ENCODE data around the gene MDFIC2. TPM values are rescaled to one million over a fixed set of nuclear protein-coding genes. Genes with fewer than 3 reads are reported as not detected.
A peak's percentile ranks its signal among the peaks of the same experiment; 100 is the strongest.
"Not testable (repeated sequence)": the region's sequence is repeated elsewhere in the genome, so short reads cannot be mapped to it uniquely, and the experiment has no call there.

The MDFIC2 gene
- total RNA-seq, 1 experiment from 2014 or later: not detected

GRCh38 chr3:70264122-70264780 is 48.2 kb downstream of the MDFIC2 start:
- DNase-seq (ENCODE audit: extremely low read depth, low read depth): peak; percentile 1

GRCh38 chr3:70261283-70261682 is 51.2 kb downstream of the MDFIC2 start:
- DNase-seq (ENCODE audit: extremely low read depth, low read depth): no peak

DNA sequence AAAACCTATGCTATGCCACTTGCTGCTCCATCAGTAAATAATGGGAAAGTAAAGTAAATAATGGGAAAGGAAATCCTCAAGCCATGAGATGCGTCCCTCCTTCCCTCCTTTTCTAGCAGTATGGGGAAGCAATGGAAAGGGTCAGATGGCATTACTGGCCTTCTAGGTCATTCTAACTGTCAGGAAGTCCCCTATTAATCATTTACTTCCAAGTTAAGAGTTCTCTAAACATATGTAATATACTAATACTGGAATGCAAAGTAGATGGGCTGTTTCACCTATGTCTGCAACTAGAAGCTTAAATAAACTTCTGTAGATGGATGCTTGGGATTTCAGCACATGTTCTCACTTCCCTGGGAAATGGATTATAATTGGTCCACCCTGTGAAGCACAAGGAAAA is 55.9 kb downstream of the MDFIC2 start:
- DNase-seq (ENCODE audit: extremely low read depth, low read depth): no peak

DNA sequence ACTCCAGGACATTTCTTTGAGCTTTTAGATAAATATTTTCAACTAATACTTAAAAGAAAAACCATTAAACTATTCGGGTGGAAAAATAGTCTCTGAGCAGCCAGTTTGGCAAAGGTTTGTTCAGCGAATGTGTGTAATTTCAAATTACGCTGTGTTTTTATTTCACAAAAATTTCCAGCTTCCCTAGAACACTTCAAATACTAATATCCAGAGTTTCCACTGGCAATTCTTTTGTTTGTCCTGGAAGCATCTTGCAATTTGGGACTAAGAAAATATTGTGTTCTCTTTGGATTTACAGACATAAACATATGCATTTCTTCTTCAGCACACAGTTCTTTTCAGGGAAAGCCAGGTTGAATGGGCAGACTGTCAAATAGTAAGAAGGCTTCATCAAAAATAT is 61.9 kb downstream of the MDFIC2 start:
- no peak for DNase-seq (ENCODE audit: extremely low read depth, low read depth)

- DNase-seq (ENCODE audit: extremely low read depth, low read depth): no peak
Observed at GRCh38 chr3:70249509-70250160, 62.8 kb downstream of the MDFIC2 start.

GRCh38 chr3:70248856-70249255 is 63.6 kb downstream of the MDFIC2 start:
- no peak for DNase-seq (ENCODE audit: extremely low read depth, low read depth)

GRCh38 chr3:70247955-70248354 is 64.5 kb downstream of the MDFIC2 start:
- no peak for DNase-seq (ENCODE audit: extremely low read depth, low read depth)

DNA sequence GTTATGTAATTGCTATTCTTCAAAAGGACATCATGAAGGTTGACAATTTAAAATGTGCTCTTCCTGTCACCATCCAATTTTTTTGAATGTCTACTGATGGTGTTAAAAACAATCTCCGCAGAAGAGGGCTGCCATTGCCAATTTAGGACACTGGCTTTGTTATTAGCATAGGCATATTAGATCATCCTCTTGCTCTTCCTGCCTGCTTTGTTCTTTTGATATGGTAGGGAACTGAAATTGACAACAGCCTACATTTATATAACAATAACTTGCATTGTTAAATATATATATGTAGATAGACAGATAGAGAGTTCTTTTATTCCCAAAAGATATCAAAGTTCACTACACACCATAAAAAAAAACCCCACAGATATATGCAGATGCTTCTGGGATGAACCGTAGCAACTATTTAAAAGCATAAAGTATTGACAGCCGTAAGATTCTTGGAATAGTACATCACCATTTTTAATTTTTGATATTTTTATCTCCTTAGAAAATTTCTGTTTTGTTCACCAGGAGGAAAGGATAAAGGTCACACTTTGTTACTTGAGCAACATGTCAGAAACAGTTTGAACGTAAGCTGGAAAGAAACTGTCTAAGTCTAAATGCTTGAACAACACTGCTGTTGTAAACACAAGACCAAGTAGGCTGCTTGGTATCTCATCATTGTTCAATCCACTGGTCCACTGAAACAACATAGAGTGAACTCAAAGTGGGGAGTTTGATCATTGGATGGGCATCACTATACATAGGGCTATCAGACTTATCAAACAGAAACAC is 66.5 kb downstream of the MDFIC2 start:
- DNase-seq (ENCODE audit: extremely low read depth, low read depth): no peak

- DNase-seq (ENCODE audit: extremely low read depth, low read depth): no peak
Observed at GRCh38 chr3:70244422-70244821, 68.0 kb downstream of the MDFIC2 start.

DNA sequence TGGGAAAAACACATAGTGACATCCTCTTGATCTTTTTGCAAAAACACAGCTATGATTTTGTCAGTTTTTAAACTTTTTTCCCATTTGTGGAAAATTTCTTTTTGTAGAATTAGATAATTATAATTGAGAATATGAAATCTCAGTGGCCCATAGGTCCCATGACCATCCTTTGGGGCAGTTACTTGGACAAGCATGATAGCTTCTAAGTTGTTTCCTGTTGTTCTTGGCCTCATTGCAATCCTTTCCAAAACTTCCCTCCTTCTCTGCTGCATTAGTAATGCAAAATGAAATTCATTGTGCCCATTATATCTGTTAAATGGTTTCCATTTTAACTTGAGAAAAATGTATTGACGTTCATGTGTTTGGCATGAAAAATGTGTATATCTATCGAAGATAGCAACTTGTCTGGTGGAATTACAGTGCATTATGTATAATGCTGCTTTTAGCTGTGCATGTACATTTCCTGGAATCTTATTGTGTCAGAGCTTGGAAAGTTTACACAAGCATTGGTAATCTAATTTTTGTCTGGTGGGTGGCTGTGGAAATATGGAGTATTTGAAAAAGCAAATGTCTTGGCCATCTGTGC is 70.0 kb downstream of the MDFIC2 start:
- DNase-seq (ENCODE audit: extremely low read depth, low read depth): no peak

DNA sequence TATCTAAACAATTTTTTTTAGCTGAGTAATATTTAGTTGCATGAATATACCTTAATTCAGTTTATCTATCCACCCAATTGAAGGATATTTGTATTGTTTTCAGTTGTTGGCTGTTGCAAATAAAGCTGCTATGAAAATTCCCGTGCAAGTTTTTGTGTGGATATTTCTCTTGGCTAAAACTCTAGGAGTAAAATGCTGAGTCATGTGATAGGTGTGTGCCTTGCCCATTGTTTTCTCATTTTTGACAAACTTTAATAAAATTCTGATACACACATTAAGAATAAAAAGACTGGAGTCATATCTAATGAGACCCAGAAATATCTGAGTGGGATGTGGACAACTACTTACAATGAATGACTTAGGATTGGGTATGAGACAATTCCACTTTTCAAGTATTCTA is 78.6 kb downstream of the MDFIC2 start:
- no peak for DNase-seq (ENCODE audit: extremely low read depth, low read depth)

DNA sequence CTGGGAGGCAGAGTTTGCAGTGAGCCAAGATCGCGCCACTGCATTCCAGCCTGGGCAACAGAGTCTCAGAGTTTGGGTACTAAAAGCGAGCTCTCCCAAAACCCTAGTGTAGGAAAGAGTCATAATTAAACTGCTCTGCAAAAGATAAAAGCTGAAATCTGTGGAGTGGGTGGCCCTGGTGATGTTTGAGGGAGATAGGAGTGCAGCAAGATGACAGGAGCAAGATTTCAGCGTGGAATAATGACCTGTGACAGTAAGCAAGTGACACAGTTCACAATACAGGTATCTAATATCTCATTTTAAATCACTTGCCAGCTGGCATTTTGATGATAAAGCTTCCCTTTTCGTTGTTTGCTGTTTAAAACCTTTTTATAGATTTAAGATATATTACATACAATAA is 79.3 kb downstream of the MDFIC2 start:
- no peak for DNase-seq (ENCODE audit: extremely low read depth, low read depth)

DNA sequence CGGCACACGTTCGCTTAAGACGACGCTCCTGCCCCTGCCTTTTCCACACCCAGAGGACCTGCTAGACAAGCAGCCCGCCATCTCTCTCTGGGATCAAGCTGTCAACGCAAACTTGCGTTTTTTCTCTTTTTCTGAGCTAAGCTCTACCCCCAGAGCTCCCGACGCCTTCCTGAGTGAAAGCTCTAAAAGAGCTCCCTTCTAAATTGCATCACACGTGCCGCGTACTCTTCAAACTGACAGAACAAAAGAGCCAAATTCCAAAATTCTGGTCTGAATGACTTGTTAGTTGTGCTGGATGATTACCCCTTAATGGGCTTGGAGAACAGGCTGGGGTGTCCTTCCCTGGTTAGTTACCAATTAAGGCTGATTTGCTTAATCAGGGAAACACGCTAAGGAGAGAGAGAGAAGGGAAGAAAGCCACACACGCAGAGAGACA is 81.2 kb downstream of the MDFIC2 start:
- no peak for DNase-seq (ENCODE audit: extremely low read depth, low read depth)

DNA sequence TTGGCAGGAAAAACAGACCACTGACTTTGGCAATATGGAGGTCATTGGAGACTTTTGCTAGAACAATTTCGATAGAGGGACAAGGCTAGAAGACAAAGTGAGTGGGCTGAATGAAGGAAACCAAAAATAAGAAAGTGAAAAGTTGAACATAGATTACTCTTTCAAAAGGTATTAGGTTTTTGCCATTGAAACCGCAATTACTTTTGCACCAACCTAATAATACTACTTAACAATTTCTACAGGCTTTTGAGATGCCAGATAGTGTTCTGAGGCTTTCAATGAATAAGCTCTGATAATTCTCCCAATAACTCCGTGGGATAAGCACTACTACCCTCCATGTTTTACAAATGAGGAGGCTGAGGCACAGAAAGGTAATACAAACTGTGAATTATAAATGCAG is 85.0 kb downstream of the MDFIC2 start:
- DNase-seq (ENCODE audit: extremely low read depth, low read depth): no peak

GRCh38 chr3:70225146-70225545 is 87.3 kb downstream of the MDFIC2 start:
- no peak for DNase-seq (ENCODE audit: extremely low read depth, low read depth)

DNA sequence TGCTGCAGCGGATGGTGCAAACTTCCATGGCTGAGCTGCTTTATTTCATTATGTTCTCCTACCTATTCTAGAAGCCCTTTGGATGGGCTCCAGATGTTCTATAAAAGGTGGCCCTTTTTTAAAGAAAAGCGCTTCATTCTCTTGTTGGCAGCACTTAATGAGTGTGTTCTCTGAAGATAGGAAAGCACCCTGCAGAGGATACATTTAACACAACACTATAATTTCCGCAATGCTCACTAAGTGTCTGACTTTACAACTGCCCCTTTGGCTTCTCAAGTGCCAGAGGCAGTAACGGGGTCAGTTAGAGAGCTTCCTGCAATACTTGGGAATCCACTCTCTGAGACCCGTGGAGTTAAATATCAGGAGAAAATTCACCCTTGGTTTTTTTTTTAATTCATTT is 88.1 kb downstream of the MDFIC2 start:
- DNase-seq (ENCODE audit: extremely low read depth, low read depth): no peak

DNA sequence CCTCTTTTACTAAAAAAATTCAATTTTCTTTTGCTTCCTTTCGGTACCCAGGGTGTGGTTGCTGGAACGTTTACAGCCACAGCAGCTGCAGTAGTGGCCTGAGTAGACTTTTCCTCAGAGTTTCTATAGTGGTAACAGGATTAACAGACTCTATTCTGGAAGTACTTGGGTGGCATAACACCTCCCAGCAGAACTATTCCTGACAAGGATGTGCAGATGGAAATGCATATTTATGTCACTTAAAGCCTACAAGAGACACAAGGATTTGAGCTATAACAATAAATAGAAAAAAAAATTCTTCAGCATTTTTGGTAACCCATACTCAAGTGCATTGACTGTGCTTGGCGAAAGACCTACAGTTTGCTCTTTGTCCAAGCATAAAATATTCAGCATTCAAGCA is 94.0 kb downstream of the MDFIC2 start:
- no peak for DNase-seq (ENCODE audit: extremely low read depth, low read depth)

- DNase-seq (ENCODE audit: extremely low read depth, low read depth): not testable (repeated sequence)
Observed at GRCh38 chr3:70211274-70211673, 101.2 kb downstream of the MDFIC2 start.

DNA sequence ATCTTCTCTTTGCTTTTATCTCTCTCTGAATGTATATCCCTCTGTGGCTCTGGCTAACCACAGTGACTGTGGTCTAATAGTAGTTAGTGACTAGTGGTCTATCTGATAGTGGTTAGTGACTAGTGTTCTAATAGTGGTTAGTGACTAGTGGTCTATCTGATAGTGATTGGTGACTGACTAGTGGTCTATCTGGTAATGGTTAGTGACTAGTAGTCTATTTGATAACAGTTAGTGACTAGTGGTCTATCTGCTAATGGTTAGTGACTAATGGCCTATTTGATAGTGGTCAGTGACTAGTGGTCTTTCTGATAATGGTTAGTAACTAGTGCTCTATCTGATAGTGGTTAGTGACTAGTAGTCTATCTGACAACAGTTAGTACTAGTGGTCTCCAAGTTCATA is 110.5 kb downstream of the MDFIC2 start:
- no peak for DNase-seq (ENCODE audit: extremely low read depth, low read depth)

DNA sequence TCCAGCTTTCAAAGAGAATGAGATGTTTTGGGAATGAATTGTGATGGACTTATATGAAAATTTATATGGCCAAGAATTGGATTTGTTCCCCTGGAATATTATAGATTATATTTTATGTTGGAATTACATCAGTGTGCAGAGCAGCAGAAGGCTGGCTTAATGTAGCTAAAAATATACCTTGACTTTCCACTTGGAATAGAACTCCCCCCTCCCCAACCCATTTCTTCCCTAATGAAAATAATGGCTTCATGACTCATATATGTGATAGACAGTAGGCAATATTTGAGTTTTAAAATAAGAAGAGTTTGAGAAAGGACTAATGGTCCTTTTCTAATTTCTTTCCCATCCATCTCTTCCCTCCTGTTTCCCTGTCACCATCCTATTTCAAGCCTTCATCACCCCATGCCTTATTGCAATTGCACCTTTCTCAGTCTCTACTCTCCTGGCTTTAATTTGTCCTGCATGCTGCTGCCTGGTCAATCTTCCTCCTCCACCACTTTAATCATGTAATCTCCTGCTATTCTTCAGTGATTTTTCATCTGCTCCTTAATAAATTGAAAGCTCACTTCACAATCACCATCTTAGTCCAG is 122.5 kb downstream of the MDFIC2 start:
- DNase-seq (ENCODE audit: extremely low read depth, low read depth): no peak

GRCh38 chr3:70186221-70186620 is 126.2 kb downstream of the MDFIC2 start:
- no peak for DNase-seq (ENCODE audit: extremely low read depth, low read depth)

All from NCI-H460 (cell line).